H1 (cell line): Measurements from ENCODE around the gene HUWE1. TPM values are rescaled to one million over a fixed set of nuclear protein-coding genes. Genes with fewer than 3 reads are reported as not detected.

Experiments used
- CTCF ChIA-PET: fragments of 300-600 bp; sonication (Branson Sonifier 250); formaldehyde crosslinking; loops from one replicate; lab custom pipeline; 2021; ENCODE audit not compliant: partially characterized antibody; lab: Charles Lee
- POLR2A ChIA-PET: fragments of 300-600 bp; sonication (Branson Sonifier 250); formaldehyde crosslinking; loops from one replicate; lab custom pipeline; 2021; ENCODE audit warnings: inconsistent platforms; ENCODE audit not compliant: partially characterized antibody; lab: Charles Lee
- DNase-seq, 2 experiments: peaks; one replicate each; pipeline versions ENCODE4 v3.0.0 to v3.0.0-alpha.2; 2010 to 2022; ENCODE audit warnings: low spot score in 2 of 2, low read depth in 1 of 2, mixed read lengths in 1 of 2
- FAIRE-seq: peaks from 2 replicates; lab custom pipeline; 2011; peaks lifted over from hg19 to GRCh38; lab: Jason Lieb, UNC
- H2AFZ ChIP-seq: 2 replicates; pipeline ENCODE4 v1.8.1; 2012; ENCODE audit warnings: low read length, inconsistent platforms
- H2AK5ac ChIP-seq: 2 replicates; pipeline ENCODE4 v1.6.1; 2013; ENCODE audit warnings: low read depth, low read length
- H2BK120ac ChIP-seq: replicated peaks from 2 replicates; pipeline ENCODE3; 2013; ENCODE audit warnings: low read depth, low read length, inconsistent platforms
- H2BK12ac ChIP-seq: 2 replicates; pipeline ENCODE4 v1.6.1; 2013; ENCODE audit warnings: low read depth, low read length
- H2BK15ac ChIP-seq: 2 replicates; pipeline ENCODE4 v1.6.1; 2013; ENCODE audit warnings: low read length
- H2BK20ac ChIP-seq: 2 replicates; pipeline ENCODE4 v1.6.1; 2013; ENCODE audit warnings: low read length
- H2BK5ac ChIP-seq: 2 replicates; pipeline ENCODE4 v1.6.1; 2013; ENCODE audit warnings: low read depth, low read length
- H3K14ac ChIP-seq: 2 replicates; pipeline ENCODE4 v1.6.1; 2013; ENCODE audit warnings: inconsistent platforms; ENCODE audit not compliant: insufficient read length
- H3K18ac ChIP-seq: 2 replicates; pipeline ENCODE4 v1.6.1; 2013; ENCODE audit warnings: low read length; ENCODE audit errors: extremely low read depth
- H3K23ac ChIP-seq: 2 replicates; pipeline ENCODE4 v1.6.1; 2013; ENCODE audit warnings: inconsistent platforms; ENCODE audit not compliant: insufficient read length
- H3K23me2 ChIP-seq: 2 replicates; pipeline ENCODE4 v1.6.1; 2013; ENCODE audit warnings: low read depth, low read length
- H3K27ac ChIP-seq: 2 replicates; pipeline ENCODE4 v1.6.1; 2011; ENCODE audit warnings: low read depth, low read length, inconsistent platforms
- H3K27me3 ChIP-seq, 4 experiments: replicated peaks in 1 of 4; 1 replicate in 1 of 4; 2 replicates in 3 of 4; pipeline versions ENCODE4 v1.6.1 to v1.8.1; 2011 to 2013; ENCODE audit warnings: low read length in 3 of 4, mild to moderate bottlenecking in 3 of 4, inconsistent platforms in 2 of 4, mixed read lengths in 2 of 4, moderate library complexity in 1 of 4; ENCODE audit not compliant: control insufficient read depth in 3 of 4, insufficient read depth in 3 of 4; ENCODE audit errors: extremely low read depth in 1 of 4
- H3K36me3 ChIP-seq, 4 experiments: 2 replicates each; pipeline versions ENCODE4 v1.6.1 to v1.8.1; 2011 to 2013; ENCODE audit warnings: mild to moderate bottlenecking in 4 of 4, low read length in 3 of 4, moderate library complexity in 2 of 4, control low read depth in 1 of 4, inconsistent platforms in 1 of 4; ENCODE audit not compliant: insufficient read depth in 4 of 4, control insufficient read depth in 2 of 4
- H3K4ac ChIP-seq: replicated peaks from 2 replicates; pipeline ENCODE3; 2013; ENCODE audit warnings: low read length, low read depth, mixed read lengths, inconsistent platforms; ENCODE audit not compliant: insufficient read length
- H3K4me1 ChIP-seq, 4 experiments: replicated peaks in 1 of 4; 1 replicate in 1 of 4; 2 replicates in 3 of 4; pipeline versions ENCODE4 v1.6.1 to v1.8.1; 2011 to 2013; ENCODE audit warnings: low read length in 3 of 4, inconsistent platforms in 2 of 4, mixed read lengths in 1 of 4; ENCODE audit not compliant: insufficient read depth in 4 of 4, control insufficient read depth in 3 of 4
- H3K4me2 ChIP-seq, 2 experiments: 2 replicates each; pipeline versions ENCODE4 v1.6.1 to v1.8.1; 2011 to 2013; ENCODE audit warnings: low read depth in 2 of 2, low read length in 2 of 2, control low read depth in 1 of 2, inconsistent platforms in 1 of 2, mild to moderate bottlenecking in 1 of 2; ENCODE audit not compliant: insufficient read depth in 1 of 2
- H3K4me3 ChIP-seq, 4 experiments: fragments of 200-600, 300-600 bp in 1 of 4; sonication (generic), shearing (Covaris generic), sonication (Bioruptor Twin) in 1 of 4; 2 replicates each; pipeline versions ENCODE4 v1.5.1 to v1.8.1; 2011 to 2016; ENCODE audit warnings: low read length in 4 of 4, low read depth in 3 of 4, control low read depth in 2 of 4, inconsistent platforms in 2 of 4, mild to moderate bottlenecking in 2 of 4, mixed read lengths in 1 of 4, moderate library complexity in 1 of 4; ENCODE audit not compliant: insufficient read depth in 2 of 4; ENCODE audit errors: extremely low read depth in 1 of 4
- H3K56ac ChIP-seq: replicated peaks from 2 replicates; pipeline ENCODE3; 2013; ENCODE audit warnings: low read depth, mild to moderate bottlenecking, mixed read lengths, low read length, inconsistent platforms; ENCODE audit not compliant: insufficient read length
- H3K79me1 ChIP-seq: 2 replicates; pipeline ENCODE4 v1.6.1; 2013; ENCODE audit warnings: low read depth, low read length, control low read depth
- H3K79me2 ChIP-seq, 2 experiments: 2 replicates each; pipeline versions ENCODE4 v1.6.1 to v1.8.1; 2012 to 2013; ENCODE audit warnings: low read length in 2 of 2, mild to moderate bottlenecking in 2 of 2, inconsistent platforms in 1 of 2; ENCODE audit not compliant: insufficient read depth in 2 of 2, control insufficient read depth in 1 of 2
- H3K9ac ChIP-seq, 4 experiments: replicated peaks in 1 of 4; 1 replicate in 1 of 4; 2 replicates in 3 of 4; pipeline versions ENCODE4 v1.6.1 to v1.8.1; 2011 to 2013; ENCODE audit warnings: low read depth in 3 of 4, low read length in 3 of 4, control low read depth in 2 of 4, mild to moderate bottlenecking in 2 of 4, moderate library complexity in 2 of 4, inconsistent platforms in 1 of 4; ENCODE audit errors: extremely low read depth in 1 of 4
- H3K9me3 ChIP-seq, 2 experiments: 2 replicates each; pipeline versions ENCODE4 v1.6.1 to v1.8.1; 2012 to 2013; ENCODE audit warnings: mild to moderate bottlenecking in 2 of 2, moderate library complexity in 2 of 2, control low read depth in 1 of 2, inconsistent platforms in 1 of 2, low read depth in 1 of 2, low read length in 1 of 2, mixed read lengths in 1 of 2; ENCODE audit not compliant: insufficient read depth in 2 of 2
- H4K20me1 ChIP-seq, 2 experiments: replicated peaks in 1 of 2; 2 replicates each; pipeline versions ENCODE3 to v1.8.1; 2011 to 2013; ENCODE audit warnings: inconsistent platforms in 2 of 2, low read length in 2 of 2, mild to moderate bottlenecking in 1 of 2; ENCODE audit not compliant: insufficient read depth in 2 of 2, control insufficient read depth in 1 of 2
- H4K5ac ChIP-seq: 2 replicates; pipeline ENCODE4 v1.6.1; 2013; ENCODE audit warnings: low read length, low read depth, mixed read lengths, inconsistent platforms; ENCODE audit not compliant: insufficient read length
- H4K8ac ChIP-seq: 2 replicates; pipeline ENCODE4 v1.8.0; 2013; ENCODE audit warnings: mild to moderate bottlenecking, moderate library complexity, low read length, inconsistent platforms; ENCODE audit not compliant: insufficient read depth; ENCODE audit errors: extremely low read depth
- H4K91ac ChIP-seq: replicated peaks from 2 replicates; pipeline ENCODE3; 2013; ENCODE audit warnings: low read length, mixed read lengths, inconsistent platforms; ENCODE audit not compliant: insufficient read length
- SRF ChIP-seq: IDR thresholded peaks from 2 replicates; pipeline ENCODE4 v1.6.1; 2011; ENCODE audit warnings: mild to moderate bottlenecking, low read depth, low read length, moderate library complexity
- TAF1 ChIP-seq: IDR thresholded peaks from 2 replicates; pipeline ENCODE4 v1.6.1; 2011; ENCODE audit warnings: mild to moderate bottlenecking, low read depth, low read length
- YY1 ChIP-seq: IDR thresholded peaks from 2 replicates; pipeline ENCODE4 v1.6.1; 2011; ENCODE audit warnings: low read depth, mild to moderate bottlenecking, low read length
- WGBS, 2 experiments: shearing (Covaris generic) in 1 of 2; methylation state at CpG; one replicate each; pipeline versions ENCODE4 v1.1.6 to v1.1.7; 2013 to 2015; ENCODE audit warnings: low lambda C conversion rate in 2 of 2, mixed read lengths in 2 of 2, inconsistent platforms in 1 of 2, low coverage in 1 of 2, missing lambda C conversion rate in 1 of 2; ENCODE audit not compliant: insufficient replicate concordance in 2 of 2, insufficient coverage in 1 of 2, insufficient read length in 1 of 2; ENCODE audit errors: extremely low coverage in 1 of 2, missing lambda C conversion rate in 1 of 2; 5-methylcytosine and 5-hydroxymethylcytosine counted together
- polyA plus RNA-seq, 7 experiments: library from polyadenylated mRNA; depleted of rRNA in 3 of 7; stranded (reverse) in 5 of 7; unstranded in 2 of 7; fragments of >200 nt in 5 of 7; fragments of 200-250 nt in 2 of 7; gene quantifications; 1 replicate in 5 of 7; 2 replicates in 1 of 7; 4 replicates in 1 of 7; pipeline versions ENCODE4 v1.2.1 to v1.2.3, GENCODE V29; 2011 to 2013; ENCODE audit warnings: missing spikeins in 2 of 7, mixed read lengths in 2 of 7
- total RNA-seq: library from RNA; stranded (reverse); fragmentation: NEBNext Ultra II Directional; extraction: Animal tissue kit (Norgen Biotek cat#: 25700); gene quantifications from 2 replicates; pipeline ENCODE4 v1.2.1, GENCODE V29; 2021

Gene HUWE1
- total and polyA plus RNA-seq, 2 of the 8 experiments (the other 6 are each of a cell fraction or from before 2014, with no cell fraction given): 114 to 252 TPM

DNA sequence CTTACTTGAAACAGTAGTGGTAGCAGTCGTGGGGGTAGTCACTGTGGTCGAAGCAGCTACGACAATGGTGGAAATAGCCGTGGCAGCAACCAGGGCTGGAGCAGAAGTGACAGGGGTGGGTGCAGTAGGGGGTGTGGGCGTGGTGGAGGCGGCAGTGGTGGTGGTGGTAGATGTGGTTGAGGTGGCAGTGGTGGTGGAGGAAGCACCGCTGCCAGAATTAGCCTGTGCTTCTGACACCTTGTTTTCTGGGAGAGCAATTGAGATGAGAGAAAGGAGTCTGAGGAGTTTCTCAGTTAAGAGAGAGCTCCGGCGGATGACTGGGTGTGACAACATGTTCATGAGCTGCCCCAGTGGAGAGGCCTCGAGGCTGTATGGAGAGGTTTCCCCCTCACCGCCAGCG, 138.9 kb downstream of the HUWE1 start:
- H2BK120ac ChIP-seq: no peak overlapping the region
- 88% methylated on average over 7 of the region's 12 CpGs; no CpG with 5 or more reads in 1 of the 2 experiments for WGBS, 2 experiments
- no peak overlapping the region for H3K9ac ChIP-seq
- no peak overlapping the region for H4K91ac ChIP-seq
- ChIA-PET POLR2A (no interaction called here), CTCF (no interaction called here)
- H3K18ac ChIP-seq: no peak overlapping the region
- H3K23me2 ChIP-seq: no peaks in the 10 kb centered on the region
- no peak overlapping the region for H2BK5ac ChIP-seq
- H3K4me2 ChIP-seq: no peak overlapping the region
- no peak overlapping the region for H2BK15ac ChIP-seq
- H2BK12ac ChIP-seq: no peak overlapping the region
- H3K79me2 ChIP-seq: no peaks in the 10 kb centered on the region
- DNase-seq: no peak
- no peaks in the 10 kb centered on the region for H3K9me3 ChIP-seq
- TF ChIP-seq SRF: no peak
- TF ChIP-seq TAF1: no peak
- TF ChIP-seq YY1: no peak
- H3K56ac ChIP-seq: no peak overlapping the region
- H3K27me3 ChIP-seq: no peaks in the 10 kb centered on the region
- no peaks in the 10 kb centered on the region for H3K79me1 ChIP-seq
- no peak overlapping the region for H2AFZ ChIP-seq
- no peak overlapping the region for H3K27ac ChIP-seq
- H4K8ac ChIP-seq: no peak overlapping the region
- H3K36me3 ChIP-seq: peaks cover 56 to 100% (median 86%) of the 10 kb centered on the region in 4 experiments
- no peak overlapping the region for H2AK5ac ChIP-seq
- H4K20me1 ChIP-seq: peaks cover 0 to 1% of the 10 kb centered on the region in 2 experiments
- no peak overlapping the region for H3K4ac ChIP-seq
- no peak overlapping the region for H4K5ac ChIP-seq
- no peak overlapping the region for H3K14ac ChIP-seq
- H2BK20ac ChIP-seq: no peak overlapping the region
- H3K23ac ChIP-seq: no peak overlapping the region
- no peak overlapping the region for H3K4me3 ChIP-seq
- no peaks in the 10 kb centered on the region for H3K4me1 ChIP-seq
- no peak for FAIRE-seq
